IMR-90 (cell line): Measurements from ENCODE around the gene PACS1.

Experiments used
- CTCF ChIP-seq: conservative IDR thresholded peaks from 2 replicates; pipeline ENCODE4 v1.5.1; 2012; ENCODE audit warnings: mild to moderate bottlenecking, low read depth, low read length, improper control_type of control experiment
- MAFK ChIP-seq: IDR thresholded peaks from 2 replicates; pipeline ENCODE4 v1.6.1; 2012; ENCODE audit warnings: low read depth, low read length, improper control_type of control experiment
- POLR2A ChIP-seq: IDR thresholded peaks from 2 replicates; pipeline ENCODE4 v1.6.1; 2012; ENCODE audit warnings: mild to moderate bottlenecking, low read depth, low read length
- RAD21 ChIP-seq: IDR thresholded peaks from 2 replicates; pipeline ENCODE4 v1.6.1; 2012; ENCODE audit warnings: low read length, improper control_type of control experiment
- RCOR1 ChIP-seq: IDR thresholded peaks from 2 replicates; pipeline ENCODE4 v1.6.1; 2012; ENCODE audit warnings: mild to moderate bottlenecking, low read length, improper control_type of control experiment; ENCODE audit not compliant: insufficient replicate concordance

GRCh38 chr11:66275984-66276612, 206.0 kb downstream of the PACS1 start:
- TF ChIP-seq MAFK (no peak), POLR2A (no peak), RCOR1 (no peak), RAD21 (no peak), CTCF (no peak)
